HG02642 (cell line): ENCODE data around the gene C9orf50.
A peak's percentile ranks its signal among the peaks of the same experiment; 100 is the strongest.
"Not testable (repeated sequence)": the region's sequence is repeated elsewhere in the genome, so short reads cannot be mapped to it uniquely, and the experiment has no call there.

Source experiments
- ATAC-seq: cut with Tn5 transposase; IDR thresholded peaks from one replicate; pipeline ENCODE4 v1.9.1; 2021; ENCODE audit warnings: mild to moderate bottlenecking; ENCODE audit not compliant: unreplicated experiment, poor library complexity

Gene C9orf50

GRCh38 chr9:129648764-129649115, 27.8 kb upstream of the C9orf50 start:
- ATAC-seq = no peak

DNA sequence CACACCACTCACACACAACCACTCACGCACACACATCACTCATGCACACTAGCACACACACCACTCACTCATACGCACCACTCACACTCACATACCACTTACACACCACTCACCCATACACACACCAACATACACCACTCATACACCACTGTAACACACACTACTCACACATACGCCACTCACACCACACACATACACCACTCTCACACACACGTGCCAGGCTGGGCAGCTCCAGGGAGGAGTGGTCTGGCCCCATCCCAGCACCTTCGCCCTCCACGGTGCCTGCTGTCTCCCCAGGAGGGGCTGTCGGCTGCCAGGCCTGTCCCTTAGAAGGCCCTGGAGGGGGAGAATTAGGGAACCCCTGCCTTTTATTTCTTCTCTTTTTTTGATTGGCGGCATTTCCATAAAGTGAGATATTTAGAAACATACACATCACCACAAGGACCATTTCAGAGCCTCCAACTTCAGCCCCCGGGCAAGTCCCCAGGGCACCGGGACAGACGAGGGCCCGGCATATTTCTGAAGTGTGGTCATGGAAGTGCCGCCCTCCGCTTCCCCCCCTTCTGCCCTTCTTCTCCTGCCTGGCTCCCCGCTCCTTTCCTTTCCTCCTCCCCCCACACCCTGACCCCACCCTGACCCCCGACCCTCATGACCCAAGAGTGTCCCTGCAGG, 27.3 kb upstream of the C9orf50 start:
- no peak for ATAC-seq

GRCh38 chr9:129647635-129648034, 26.7 kb upstream of the C9orf50 start:
- no peak for ATAC-seq

GRCh38 chr9:129646654-129647053, 25.8 kb upstream of the C9orf50 start:
- no peak for ATAC-seq

DNA sequence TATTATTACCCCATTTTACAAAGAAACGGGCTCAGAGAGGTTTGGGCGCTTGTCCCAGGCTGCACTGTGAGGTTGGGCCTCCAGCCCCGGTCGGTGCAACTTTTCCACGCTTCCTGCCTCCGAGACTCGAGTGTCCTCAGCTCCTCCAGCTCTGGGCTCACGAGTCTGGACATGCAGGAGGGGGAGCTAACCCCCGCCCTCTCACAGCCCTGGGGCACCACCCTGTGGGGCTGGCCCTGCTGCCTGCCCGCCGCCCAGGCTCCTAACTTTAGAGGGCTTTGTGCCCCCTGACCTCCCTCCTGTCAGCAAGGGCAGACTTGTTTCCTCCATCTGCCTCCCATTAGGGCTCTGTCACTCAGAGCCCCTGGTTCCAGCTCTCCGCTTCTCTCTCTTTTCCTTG, 25.4 kb upstream of the C9orf50 start:
- ATAC-seq = no peak

GRCh38 chr9:129644902-129645301, 24.0 kb upstream of the C9orf50 start:
- ATAC-seq = no peak

GRCh38 chr9:129644365-129644764, 23.5 kb upstream of the C9orf50 start:
- no peak for ATAC-seq

- ATAC-seq = no peak
These were observed 22.8 kb upstream of the C9orf50 start for GRCh38 chr9:129643706-129644105.

DNA sequence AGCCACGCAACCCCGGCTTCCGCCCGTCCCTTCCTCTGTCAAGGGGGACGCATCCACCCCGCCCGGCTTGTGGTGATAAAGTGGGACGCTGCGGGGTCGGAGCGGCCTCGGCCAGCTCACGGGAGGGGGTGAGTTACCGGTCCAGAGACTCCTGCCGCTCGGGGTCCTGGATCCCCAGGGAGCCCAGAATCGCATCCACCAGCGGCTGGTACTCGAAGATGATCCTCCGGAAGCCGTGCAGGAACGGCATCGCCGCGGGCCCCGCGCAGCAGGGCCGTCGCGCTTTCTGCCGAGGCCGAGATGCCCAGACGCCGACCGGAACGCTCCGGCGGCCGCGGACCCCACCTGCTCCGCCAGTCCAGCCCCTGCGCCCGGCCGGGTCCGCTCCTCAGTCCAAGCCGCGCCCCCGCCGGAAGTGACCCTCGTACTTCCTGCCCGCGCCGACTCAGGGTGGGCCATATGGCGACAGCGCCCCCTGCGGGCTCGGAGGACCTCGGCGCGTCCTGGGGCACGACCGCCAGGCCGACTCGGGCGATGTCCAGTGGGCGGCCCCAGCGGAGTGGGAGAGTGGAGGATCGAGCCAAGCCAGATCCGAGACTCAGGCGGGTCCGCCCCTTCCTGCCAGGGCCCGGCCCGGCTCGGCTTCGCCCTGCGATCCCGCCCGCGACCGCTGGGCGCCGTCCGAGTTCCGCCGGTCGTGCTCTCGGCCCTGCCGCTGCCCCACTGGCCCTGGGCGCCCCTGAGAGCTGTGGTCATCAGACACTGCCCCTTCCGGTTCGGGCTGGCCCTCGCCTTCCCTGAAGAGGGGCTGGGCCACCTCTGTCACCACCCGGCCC, 21.1 kb upstream of the C9orf50 start, which contains the start of gene ASB6:
Gene ASB6 (minus strand): TSS at position 402 of the 836 bp plus-strand sequence. CDS start 152 bp downstream, at position 250.
- ATAC-seq = peak; percentile 86

DNA sequence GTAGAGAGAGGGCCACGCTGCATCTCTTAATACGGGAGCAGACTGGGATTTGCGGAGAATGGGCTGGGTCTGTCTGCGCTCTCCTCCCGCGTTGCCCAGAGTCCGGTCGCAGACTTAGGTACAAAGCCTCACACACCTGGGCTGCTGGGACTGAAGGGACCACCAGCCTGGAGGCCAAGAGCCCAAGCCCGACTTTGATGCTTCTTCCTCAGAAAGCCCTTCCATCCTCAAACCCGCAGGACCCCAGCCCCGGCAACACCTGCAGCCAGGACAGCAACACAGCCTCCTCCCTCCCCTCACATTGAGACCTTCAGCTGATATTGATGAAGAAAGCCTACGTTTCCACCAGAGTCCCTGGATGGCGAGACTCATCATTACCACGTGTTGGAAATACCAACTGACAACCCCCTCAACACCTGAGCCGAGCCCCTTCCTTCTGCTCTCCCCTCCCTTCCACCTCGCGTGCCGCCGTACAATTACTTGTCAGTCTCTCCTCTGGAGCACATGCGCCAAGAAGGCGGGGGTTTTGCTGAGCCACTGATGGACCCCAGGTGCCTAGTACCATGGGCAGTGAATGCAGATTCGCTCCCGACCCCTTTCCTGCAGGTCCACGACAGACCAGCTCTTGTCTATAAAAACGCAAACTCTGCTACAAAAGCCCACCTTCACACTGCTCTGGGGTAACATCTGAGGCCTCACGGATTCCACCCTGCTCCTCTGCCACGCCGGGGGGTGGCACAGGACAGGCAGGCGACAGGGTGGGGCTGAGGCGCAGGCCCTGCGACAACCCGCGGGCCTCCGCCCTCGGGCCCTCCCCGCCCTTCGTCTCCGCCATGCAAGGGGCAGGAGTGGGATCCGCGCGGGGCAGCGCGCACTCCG, 20.2 kb upstream of the C9orf50 start:
- peak; percentile 18 for ATAC-seq

DNA sequence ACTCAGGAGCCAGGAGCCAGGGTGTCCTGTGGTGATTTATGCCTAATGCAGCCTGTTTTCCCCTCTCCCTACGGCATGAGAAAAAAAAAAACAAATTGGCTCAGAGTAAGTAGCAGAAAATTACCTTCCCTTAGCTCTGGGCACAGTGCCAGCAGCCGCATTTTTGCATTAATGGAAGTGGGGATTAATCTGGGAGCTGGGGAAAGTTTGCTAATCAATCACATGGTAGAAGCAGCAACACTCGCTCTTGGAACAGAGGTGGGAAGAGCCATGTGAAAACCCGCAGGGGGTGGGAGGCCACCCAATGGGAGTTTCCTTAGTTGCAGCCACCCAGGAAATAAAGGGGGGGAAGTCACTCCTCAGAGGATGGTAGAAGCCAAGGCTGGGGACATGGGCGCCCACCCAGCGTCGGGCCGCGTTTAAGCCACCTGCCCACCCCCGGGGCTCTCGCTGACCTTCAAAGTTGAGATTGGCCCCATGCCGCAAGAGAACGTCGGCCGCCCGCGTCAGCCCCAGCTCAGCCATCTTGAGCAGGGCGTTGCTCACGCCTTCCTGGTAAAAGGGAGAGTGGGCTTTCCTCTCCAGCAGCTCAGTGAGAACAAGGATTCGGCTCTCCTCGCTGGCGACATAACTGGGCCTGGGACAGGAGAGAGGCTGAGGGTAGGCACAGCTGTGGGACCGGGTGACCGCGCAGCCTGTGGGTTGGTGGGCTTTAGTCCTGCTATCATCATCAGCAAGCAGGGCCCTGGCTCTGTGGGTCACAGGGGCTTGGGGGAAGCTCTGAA, 19.4 kb upstream of the C9orf50 start:
- ATAC-seq = no peak

GRCh38 chr9:129639756-129640085, 18.8 kb upstream of the C9orf50 start:
- ATAC-seq = no peak

DNA sequence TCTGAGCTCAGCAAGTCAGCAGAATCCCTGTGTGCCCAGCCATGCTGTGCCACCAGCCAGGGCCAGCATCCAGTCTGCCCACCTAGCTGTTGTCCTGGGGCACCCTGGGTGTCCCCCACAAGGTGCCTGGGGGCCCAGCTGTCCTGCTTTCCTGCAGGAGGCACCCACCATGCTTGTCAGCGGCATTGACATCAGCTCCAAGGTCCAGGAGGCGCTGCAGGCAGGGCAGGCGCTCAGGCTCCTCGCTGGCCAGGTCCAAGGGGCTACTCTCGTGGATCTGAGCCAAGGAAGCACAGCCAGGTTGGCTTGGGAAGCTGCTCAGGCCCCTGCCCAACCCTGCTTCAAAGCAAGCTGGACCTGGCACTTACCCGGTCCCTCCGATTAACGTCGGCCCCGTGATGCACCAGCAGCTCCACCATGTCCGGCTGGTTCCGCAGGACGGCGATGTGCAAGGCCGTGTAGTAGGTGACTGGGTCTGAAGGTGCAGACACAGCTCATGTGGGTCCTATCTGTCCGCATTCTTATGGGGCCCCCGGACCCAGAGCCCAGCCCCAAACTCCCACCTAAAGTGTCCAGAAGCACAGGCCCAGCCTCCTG, 18.2 kb upstream of the C9orf50 start:
- no peak for ATAC-seq

- no peak for ATAC-seq
These were observed 17.0 kb upstream of the C9orf50 start for GRCh38 chr9:129637673-129638439.

DNA sequence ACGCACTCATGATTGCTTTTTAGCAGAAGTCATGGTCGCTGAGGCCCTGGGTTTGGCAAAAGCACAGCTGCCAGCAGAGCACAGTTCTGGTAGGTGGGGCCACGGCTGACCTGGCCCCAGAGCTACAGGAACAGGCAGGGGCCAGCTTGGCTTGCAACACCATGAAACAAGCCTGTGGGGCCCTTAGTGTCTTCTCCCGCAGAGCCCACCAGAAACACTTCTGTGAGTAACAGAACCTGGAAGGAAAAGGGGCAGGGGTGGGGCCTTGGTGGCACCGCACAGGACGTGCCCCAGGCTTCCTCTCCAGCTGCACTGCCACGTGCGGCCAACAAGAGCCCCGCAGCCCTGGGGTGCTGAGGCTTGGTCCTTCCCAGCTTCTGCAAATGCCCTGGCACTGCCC, 16.2 kb upstream of the C9orf50 start:
- no peak for ATAC-seq

GRCh38 chr9:129636343-129636742, 15.4 kb upstream of the C9orf50 start:
- ATAC-seq = not testable (repeated sequence)

- ATAC-seq = no peak
These were observed 14.5 kb upstream of the C9orf50 start for GRCh38 chr9:129635099-129636065.

DNA sequence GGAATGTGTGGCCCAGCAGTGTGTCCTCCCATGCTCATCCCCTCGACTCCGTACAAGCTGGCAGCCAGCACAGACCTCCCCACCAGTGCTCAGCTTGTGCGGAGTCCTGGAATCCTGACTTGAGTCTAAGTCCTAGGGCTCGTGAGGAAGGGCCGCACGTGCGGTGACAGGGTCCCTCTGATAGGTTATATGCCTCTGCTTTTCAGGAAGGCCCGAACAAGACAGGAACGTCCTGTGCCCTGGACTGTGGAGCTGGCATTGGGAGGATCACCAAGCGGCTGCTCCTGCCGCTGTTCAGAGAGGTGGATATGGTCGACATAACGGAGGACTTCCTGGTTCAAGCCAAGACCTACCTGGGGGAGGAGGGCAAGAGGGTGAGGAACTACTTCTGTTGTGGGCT, 12.9 kb upstream of the C9orf50 start:
- no peak for ATAC-seq
